Left hindlimb (tissue), 1 donor: ENCODE results near the gene TSHR.
"Not testable (repeated sequence)": the region's sequence is repeated elsewhere in the genome, so short reads cannot be mapped to it uniquely, and the experiment has no call there.

ENCODE experiments used
- DNase-seq: peaks from one replicate; pipeline ENCODE4 v3.0.0-alpha.2; 2018

TSHR gene

DNA sequence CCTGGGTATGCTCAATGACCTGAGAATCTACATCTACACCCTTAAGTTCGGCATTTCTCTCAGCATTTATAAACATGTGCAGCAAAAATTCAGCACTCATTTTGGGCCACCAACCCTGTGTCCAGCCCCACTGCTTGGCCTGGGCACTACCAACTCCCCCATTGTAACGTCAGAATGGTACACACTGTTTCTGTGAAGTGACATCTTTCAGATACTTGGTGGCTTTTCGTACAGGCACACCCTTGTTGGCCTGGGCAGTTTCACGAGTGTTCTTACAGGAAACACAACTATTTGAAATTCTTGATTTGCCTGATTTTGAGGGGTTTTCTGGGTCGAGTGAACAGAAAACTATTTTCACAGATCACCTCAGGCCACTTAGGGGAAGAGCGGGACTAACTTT is 46.0 kb downstream of the TSHR start:
- no peak for DNase-seq

DNA sequence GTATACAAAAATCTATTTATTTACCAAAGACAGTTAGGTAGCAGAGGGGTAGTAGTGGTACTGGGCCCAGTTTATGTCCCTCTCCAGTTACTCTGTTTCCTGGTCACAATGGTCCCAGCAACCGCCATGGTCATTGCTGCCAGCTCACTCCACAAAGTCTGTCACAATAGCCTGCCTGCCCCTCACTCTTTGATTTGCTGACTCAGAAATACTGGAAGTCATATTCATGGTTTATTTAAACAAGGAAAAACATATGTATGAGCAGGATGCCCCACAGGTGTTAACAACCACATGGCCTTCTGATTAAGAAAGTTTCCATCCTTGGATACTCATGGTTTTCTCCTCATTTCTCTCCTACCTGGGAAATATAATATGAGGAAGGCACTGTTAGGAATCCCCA is 49.2 kb downstream of the TSHR start:
- no peak for DNase-seq

DNA sequence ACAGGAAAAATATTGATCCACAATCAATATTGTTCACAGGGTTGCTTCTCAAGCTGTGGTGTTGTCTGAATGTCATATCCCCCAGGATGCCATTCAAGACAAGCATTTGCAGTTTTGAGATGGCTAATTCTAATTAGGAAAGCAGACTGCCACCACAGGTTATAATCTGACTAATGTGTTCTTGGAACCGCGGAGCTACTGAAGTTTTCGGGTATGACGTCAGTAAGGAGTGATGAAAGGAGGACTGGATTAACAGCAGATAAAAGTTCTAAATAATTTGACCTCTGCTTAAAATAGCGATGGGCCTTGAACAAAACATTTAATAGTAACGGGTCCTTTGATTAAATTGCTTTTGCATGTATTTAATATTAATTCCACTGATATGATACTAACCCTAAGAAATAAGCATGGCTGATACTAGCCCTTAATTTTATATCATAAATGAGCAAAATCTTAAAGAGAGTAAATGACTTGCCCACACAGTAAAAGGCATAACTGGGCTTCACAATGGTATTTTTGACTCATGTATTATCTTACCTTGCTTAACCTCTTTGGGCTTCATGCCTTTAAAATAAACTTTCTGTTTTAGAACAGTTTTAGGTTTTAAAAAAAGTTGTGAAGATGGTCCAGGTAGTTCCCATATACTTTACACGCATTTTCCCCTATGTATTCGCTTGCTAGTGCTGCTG is 50.3 kb downstream of the TSHR start:
- DNase-seq, result no peak

DNA sequence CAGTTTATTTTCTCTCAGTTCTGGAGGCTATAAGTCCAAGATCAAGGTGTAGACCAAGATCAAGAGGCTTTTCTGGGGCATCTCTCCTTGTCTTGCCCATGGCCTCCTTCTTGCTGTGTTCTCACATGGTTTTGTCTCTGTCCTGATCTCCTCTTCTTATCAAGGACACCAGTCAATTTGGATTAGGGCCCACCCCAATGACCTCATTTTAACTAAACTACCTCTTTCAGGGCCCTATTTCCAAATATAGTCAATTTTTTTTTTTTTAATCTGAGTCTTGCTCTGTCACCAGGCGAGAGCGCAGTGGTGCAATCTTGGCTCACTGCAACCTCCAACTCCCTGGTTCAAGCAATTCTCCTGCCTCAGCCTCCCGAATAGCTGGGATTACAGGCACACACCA is 50.8 kb downstream of the TSHR start:
- DNase-seq, result no peak

DNA sequence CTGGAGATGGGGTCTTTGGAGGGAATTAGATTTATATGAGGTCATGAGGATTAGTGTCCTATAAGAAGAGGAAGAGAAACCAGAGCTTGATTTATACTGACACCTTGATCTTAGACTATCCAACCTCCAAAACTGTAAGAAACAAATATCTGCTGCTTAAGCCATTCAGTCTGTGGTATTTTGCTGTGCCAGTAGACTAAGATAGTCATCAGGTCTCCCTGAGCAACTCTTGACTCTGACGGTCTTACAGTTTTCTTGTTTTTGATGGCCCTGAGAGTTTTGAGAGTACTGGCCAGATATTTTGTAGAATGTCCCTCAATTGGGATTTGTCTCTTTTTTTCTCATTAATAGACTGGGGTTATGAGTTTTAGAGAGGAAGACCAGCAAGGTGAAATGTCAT is 51.7 kb downstream of the TSHR start:
- no peak for DNase-seq

DNA sequence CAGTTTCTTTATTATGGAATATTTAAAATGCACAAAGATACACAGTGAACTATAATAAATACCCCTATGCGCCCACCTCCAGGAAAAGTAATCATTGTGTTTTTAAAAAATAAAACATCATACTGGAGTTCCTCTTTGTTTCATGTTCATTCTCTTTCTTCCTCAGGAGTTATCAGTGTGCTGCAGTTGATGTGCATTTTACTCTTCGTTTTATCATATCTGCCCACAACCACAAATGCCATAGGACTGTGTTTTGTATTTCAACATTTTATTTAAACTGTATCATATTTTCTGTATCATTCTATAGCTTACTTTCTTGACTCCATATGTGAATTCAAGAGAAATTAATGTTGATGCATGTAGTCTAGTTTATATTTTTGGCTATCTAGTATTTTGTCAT is 53.9 kb downstream of the TSHR start:
- DNase-seq, result no peak

DNA sequence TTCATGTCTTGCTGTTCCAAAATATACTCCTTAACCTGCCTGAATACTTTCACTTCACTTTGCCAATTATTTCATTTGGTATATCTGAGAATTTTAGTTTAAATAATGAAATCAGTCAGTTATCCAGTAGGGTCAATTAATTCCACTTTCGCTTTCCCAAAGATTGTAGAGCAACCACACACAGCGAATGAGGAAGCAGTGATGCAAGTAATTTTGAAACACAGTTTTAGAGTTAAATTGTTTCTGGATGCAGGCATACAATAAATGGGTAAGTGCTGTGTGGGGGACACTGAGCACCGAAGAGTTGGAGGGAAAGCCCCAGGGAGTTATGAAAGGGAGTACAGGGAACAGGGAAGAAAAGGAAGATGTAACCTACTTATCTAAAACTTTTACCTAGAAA is 62.8 kb downstream of the TSHR start:
- no peak for DNase-seq

DNA sequence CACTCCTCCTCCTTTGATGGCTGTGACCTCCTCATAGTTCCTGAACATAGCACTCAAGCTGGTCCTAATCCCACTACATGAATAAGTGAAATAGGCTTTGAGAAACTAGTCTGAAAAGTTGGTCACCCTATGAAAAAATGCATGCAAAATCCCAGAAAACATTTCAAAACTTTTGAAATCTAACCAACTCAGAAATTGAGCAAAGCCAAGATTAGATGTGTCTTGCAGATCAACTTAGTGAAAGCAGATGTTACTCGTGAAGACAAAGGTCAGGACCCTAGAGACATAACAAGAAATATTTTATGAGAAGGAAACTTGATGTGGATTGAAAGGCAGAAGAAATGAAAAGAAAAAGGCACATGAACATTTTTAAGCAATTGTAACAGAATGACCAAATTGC is 63.3 kb downstream of the TSHR start:
- no peak for DNase-seq

DNA sequence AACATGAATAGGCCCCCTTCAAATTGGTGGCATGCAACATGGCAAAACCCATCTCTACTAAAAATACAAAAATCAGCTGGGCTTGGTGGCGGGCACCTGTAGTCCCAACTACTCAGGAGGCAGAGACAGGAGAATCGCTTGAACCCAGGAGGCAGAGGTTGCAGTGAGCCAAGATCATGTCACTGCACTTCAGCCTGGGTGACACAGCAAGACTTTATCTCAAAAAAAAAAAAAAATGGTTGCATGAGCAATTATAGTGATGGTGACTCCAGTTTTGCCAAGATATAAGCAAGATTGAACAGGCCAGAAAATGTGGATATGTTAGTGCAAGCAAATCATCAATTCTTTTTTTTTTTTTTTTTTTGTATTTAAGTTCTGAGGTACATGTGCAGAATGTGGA is 63.7 kb downstream of the TSHR start:
- not testable (repeated sequence) for DNase-seq

DNA sequence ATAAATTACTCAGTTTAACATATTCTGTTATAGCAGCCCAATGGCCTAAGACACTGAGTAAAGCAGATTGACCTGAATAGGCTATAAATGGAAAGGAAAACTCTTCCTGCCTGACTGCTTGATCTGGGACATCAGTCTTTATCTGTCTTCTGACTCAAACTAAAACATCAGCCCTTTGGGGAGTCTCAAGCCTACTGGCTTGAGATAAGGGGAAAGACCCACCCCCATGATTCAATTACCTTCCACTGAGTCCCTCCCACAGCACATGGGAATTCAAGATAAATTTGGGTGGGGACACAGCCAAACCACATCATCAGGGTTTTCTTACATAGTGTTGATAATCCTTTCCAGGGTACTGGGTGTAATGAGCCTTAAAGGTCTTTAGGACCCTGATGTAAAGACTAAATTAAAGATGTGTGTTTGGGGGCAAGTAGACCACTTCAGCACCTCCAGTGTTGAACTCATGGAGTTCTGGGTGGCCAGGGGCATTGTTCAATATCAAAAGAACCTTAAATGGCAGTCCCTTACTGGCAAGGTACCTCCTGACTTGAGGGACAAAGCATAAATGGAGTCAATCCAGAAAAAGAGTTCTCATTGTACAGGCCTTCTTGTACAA is 67.8 kb downstream of the TSHR start:
- DNase-seq, result no peak

DNA sequence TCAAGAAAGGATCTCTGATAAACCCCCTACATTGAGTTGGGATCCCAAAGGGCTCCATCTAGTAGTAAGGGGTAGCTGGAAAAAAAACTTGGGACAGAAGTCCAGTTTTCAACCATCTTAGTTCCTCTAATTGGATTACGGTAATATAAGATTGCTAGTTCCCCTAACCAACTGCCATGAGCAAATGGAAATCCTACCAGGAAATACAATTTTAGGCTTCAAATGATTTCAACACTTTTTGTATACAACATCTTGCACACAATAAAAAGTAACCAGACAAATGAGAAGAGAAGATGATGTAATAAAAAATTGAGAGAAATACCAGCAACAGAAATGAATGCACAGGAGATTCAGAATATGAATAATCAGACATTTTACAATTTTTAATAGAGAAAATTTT is 73.0 kb downstream of the TSHR start:
- no peak for DNase-seq

DNA sequence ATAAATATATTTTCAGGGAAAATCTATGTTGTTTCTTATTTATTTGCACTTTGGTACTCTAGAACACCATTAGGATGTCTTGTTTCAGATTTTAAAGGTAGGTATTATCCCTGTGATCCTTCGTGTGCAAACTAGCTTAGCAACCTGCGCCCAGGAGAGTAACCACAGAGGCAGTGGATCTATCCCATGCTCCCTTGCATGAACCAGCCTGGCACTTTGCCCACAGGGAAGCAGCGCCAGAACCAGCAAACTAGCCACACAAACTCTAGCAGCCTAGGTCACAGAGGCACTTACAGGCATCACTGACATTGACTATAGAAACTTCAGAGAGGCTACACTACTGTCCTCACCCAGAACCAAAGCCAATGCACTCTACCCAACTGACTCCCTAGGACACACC is 76.1 kb downstream of the TSHR start:
- no peak for DNase-seq

DNA sequence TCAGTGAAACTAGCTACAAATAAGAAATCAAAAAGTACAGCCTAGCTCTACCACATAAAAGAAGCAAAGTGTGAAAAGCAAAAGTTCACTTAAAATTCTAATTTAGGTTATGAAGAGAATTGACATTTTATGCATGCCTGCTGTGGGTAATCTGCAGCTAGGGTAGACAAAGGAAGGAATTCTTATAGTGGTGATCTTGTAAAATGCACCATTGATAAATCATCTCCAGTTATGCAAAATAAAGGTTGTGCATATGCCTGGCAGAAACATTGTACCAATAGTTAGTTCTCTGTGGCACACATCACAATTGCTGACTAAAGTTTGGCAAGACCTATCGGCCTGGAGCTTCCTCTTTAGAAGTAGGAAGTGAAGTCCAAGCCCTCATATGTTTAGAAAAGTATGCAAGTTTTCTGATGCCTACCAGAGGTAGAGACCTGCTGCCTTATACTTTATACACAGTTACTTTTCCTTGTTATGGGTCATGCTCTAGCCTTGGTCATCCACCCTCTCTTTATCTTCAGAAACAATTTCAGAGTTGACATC is 78.3 kb downstream of the TSHR start:
- no peak for DNase-seq

DNA sequence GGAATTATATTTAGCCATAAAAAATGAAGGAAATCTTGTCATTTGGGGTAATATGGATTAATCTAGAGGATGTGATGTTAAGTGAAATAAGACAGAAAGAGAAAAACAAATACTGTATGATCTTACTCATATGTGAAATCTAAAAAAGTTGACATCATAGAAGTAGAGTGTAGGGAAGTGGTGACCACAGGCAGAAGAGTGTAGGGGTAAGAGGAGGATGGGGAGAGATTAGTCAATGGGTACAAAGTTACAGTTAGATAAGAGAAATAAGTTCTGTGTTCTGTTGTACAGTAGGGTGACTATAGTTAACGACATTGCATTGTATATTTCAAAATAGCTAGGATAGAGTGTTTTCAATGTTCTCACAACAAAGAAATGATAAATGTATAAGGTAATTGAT is 87.0 kb downstream of the TSHR start:
- no peak for DNase-seq

DNA sequence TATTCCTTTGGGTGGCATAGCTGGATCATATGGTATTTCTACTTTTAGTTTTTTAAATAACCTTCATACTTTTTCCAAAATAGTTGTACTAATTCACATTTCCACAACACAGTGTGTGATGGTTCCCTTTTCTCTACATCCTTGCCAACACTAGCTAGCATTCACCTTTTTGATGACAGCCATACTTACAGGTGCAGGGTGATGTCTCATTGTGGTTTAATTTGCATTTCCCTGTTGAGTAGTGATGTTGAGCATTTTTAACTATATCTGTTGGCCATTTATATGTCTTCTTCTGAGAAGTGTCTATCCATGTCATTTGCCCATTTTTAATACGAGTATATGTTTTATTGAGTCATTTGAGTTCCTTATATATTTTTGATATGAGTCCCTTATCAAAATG is 96.1 kb downstream of the TSHR start:
- no peak for DNase-seq

DNA sequence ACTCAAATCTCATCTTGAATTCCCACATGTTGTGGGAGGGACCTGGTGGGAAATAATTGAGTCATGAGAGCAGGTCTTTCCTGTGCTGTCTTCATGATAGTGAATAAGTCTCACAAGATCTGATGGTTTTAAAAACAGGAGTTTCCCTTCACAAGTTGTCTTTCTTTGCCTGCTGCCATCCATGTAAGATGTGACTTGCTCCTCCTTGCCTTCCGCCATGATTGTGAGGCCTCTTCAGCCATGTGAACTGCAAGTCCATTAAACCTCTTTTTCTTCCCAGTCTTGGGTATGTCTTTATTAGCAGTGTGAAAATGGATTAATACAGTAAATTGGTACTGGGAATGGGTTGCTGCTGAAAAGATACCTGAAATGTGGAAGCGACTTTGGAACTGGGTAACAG is 98.6 kb downstream of the TSHR start:
- not testable (repeated sequence) for DNase-seq

DNA sequence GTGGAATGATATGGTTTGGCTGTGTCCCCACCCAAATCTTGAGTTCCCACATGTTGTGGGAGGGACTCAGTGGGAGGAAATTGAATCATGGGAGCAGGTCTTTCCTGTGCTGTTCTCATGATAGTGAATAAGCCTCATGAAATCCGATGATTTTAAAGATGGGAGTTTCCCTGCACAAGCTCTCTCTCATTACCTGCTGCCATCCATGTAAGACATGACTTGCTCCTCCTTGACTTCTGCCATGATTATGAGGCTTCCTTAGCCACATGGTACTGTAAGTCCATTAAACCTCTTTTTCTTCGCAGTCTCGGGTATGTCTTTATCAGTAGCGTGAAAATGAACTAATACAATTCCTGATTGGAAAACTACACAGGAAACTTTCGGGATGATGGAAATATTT is 100.5 kb downstream of the TSHR start:
- no peak for DNase-seq

DNA sequence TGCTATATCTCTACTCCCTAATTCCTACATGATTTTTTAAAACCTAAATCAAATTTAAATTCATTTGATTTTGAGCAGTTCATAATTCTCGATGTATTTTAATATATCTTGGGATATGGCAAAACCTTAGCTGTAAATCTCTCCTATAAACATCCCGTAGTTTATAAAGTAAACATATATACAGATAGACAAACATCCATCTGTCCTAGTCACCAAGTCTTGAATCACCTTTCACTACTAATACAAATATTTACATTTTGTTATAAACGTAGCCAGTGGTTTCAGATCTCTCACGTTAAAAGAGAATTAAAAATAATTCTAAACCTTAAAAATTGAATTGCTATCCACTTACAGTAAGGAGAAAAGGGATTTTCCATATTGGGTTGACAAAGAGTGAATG is 107.0 kb downstream of the TSHR start:
- DNase-seq, result no peak

DNA sequence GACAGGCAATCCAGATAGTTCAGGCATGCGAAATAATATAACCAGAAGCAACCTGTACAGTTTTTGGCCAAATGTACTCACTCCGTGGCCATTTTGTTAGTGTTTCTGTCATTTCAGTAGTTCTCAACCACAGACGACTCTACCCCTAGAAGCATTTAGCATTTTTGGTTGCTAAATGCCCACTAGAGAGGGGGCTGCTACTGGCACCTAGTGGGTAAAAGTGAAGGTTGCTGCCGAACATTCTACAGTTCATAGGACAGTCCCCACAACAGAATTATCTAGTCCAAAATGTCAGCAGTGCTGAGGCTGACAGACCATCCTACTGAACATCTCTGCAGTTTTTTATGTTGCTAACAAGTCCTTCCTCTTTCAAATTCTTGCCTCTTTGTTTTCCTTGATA is 107.4 kb downstream of the TSHR start:
- no peak for DNase-seq

DNA sequence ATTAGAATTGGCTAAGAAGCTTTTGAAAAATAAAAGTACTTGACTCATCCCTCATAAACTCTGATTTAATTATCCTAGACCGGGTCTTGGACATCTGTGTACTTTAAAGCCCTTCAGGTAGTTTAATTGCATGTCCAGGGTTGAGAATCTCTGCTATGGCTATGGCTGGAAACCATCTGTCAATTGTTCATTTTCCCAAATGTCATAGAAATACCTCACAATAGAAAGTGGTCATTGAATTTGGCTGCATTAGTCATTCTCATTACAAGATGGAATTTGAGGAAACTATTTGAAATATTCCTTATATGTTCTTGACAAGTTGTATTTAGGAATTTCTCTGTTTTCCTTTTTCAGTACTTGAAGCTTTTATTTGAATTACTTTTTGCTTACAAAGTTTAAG is 111.3 kb downstream of the TSHR start:
- DNase-seq, result no peak

DNA sequence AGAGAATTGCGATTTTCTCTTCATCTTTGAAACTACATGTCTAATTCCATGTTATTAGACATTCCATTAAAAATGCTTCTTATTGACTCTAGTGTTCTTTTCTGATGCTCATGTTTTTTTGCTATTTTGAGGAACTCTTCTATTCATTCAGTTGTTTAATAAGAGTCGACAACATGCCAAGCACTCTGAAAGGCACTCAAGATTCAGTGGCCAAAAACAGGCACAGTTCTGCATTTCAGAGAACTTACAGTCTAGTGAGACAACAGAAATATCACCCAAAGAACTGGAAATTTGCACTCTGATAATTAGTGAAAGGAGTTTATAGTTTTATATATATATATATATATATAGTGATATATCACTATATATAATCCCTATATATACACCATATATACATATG is 111.7 kb downstream of the TSHR start:
- no peak for DNase-seq

DNA sequence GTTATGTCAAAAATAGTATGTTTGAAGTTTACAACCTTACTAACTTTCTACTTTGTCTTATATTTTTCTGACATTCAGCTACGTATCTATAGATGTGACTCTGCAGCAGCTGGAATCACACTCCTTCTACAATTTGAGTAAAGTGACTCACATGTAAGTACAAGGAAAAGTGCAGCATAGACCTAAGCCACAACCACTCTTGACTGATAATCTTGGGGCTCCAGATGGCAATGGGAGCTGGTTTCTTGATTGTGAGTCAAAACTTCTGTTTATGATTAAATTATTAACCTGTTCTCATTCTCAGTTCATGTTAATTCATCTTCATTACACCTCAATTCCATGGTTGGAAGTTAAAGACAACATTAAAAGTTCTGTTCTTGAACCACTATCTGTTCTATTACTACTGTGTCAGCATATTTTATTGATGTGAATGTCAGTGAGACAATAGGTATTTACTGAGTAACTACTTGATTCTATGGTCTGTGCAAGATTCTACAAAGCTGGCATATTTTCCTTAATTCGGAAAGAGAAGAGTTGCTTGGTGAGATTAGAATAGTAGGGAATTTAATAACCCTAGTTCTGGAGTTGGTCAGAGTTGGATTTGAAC is 112.9 kb downstream of the TSHR start:
- no peak for DNase-seq

DNA sequence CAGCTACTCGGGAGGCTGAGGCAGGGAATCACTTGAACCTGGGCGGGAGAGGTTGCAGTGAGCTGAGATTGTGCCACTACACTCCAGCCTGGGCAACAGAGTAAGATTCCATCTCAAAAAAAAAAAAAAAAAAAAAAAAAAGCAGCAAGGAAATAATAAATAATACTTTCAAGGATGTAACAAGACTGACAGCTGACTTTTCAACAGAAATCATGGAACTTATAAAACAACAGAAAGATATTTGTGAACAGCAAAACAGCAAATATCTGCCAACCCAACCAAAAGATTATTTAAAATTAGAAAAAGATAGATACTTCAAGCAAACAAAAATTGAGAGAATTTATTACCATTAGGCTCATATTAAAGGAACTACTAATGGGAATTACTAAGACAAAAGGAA is 115.1 kb downstream of the TSHR start:
- DNase-seq, result no peak

DNA sequence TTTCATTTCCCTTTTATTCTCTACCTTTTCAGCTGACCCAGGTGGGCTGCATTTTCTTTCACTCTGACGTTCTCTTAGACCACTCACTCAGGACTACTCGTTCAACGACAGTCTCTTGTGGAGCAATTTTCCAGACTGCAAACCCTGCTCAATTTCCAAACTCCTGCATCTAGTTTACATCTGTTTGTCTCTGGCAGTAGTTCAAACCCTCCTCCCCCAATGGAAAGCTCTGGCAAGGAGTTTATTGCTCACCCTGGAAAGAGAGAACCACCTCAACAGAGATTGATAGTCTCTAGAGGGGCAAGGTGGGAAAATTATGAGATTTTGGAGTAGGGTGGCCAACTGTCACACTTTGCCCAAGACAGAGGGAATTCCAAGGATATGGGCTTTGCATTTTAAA is 130.2 kb downstream of the TSHR start:
- no peak for DNase-seq

DNA sequence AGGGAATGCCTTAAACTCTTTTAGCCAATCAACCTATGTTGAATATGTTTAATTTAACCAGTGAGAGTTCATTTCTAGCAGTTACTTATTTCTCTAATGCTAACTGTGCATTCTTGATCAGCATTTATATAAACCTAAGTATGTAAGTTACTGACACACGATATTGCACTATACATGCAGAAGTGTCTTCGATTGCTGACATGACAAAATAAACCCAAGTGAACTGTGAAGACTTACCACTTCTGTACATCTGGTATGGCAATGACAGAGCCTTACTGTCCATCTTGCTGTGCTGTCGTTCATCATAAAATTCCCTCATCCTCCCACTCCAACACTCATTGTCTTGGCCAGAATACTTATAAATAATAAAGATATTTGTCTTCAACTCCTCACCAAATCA is 131.8 kb downstream of the TSHR start:
- no peak for DNase-seq
